Brain microvascular endothelial cell (primary cell): ENCODE measurements around the gene NRP1.

Experiments
- DNase-seq: peaks from one replicate; pipeline ENCODE4 v3.0.0-alpha.2; 2020
- H3K27ac ChIP-seq: fragments of 250-450 bp; sonication (Bioruptor Pico); 2 replicates; pipeline ENCODE4 v1.5.1; 2020; ENCODE audit warnings: mild to moderate bottlenecking, moderate library complexity
- H3K27me3 ChIP-seq: fragments of 250-450 bp; sonication (Bioruptor Pico); replicated peaks from 2 replicates; pipeline ENCODE4 v1.5.1; 2020; ENCODE audit warnings: mild to moderate bottlenecking
- H3K36me3 ChIP-seq: fragments of 250-450 bp; sonication (Bioruptor Pico); replicated peaks from 2 replicates; pipeline ENCODE4 v1.5.1; 2020; ENCODE audit warnings: mild to moderate bottlenecking
- H3K4me3 ChIP-seq: 2 replicates; pipeline ENCODE4 v1.5.1; 2011; ENCODE audit warnings: low read depth, mild to moderate bottlenecking, control low read depth, low read length, moderate library complexity
- CTCF ChIP-seq: IDR thresholded peaks from 2 replicates; pipeline ENCODE4 v1.5.1; 2011; ENCODE audit warnings: low read depth, mild to moderate bottlenecking, moderate library complexity, low read length, control low read depth, inconsistent platforms; ENCODE audit errors: missing control alignments
- in situ Hi-C: cut with HindIII; loops from 2 replicates; pipeline ENCODE4 v1.10.0; 2017; ENCODE audit warnings: low sequenced_read_pairs, low pct_ligation_motif_present

Gene NRP1

GRCh38 chr10:33290321-33291052 is 44.0 kb downstream of the NRP1 start:
- no peaks in the 10 kb centered on the region for H3K27me3 ChIP-seq
- peak; percentile 50 for TF ChIP-seq CTCF
- H3K4me3 ChIP-seq: no peak overlapping the region
- in situ Hi-C loops: no loop called here
- DNase-seq: no peak
- H3K36me3 ChIP-seq: peaks cover 15% of the 10 kb centered on the region
- peak overlapping the region; percentile 76 for H3K27ac ChIP-seq

- in situ Hi-C loops: no loop called here
- H3K36me3 ChIP-seq: peaks cover 10% of the 10 kb centered on the region
- DNase-seq: no peak
- TF ChIP-seq CTCF: no peak
- no peak overlapping the region for H3K27ac ChIP-seq
- no peaks in the 10 kb centered on the region for H3K27me3 ChIP-seq
- H3K4me3 ChIP-seq: no peak overlapping the region
Observed at GRCh38 chr10:33289776-33290175, 44.7 kb downstream of the NRP1 start.

- no peak overlapping the region for H3K4me3 ChIP-seq
- no peak overlapping the region for H3K27ac ChIP-seq
- H3K27me3 ChIP-seq: no peaks in the 10 kb centered on the region
- in situ Hi-C loops: no loop called here
- peaks cover 3% of the 10 kb centered on the region for H3K36me3 ChIP-seq
- TF ChIP-seq CTCF: no peak
- no peak for DNase-seq
Observed at GRCh38 chr10:33288127-33288526, 46.3 kb downstream of the NRP1 start.

- H3K27me3 ChIP-seq: no peaks in the 10 kb centered on the region
- H3K36me3 ChIP-seq: peaks cover 3% of the 10 kb centered on the region
- no peak for TF ChIP-seq CTCF
- H3K4me3 ChIP-seq: no peak overlapping the region
- no peak for DNase-seq
- in situ Hi-C loops: no loop called here
- no peak overlapping the region for H3K27ac ChIP-seq
Observed at GRCh38 chr10:33287112-33287511, 47.4 kb downstream of the NRP1 start.

- peaks cover 8% of the 10 kb centered on the region for H3K36me3 ChIP-seq
- no peak for TF ChIP-seq CTCF
- H3K27ac ChIP-seq: no peak overlapping the region
- in situ Hi-C loops: no loop called here
- no peak overlapping the region for H3K4me3 ChIP-seq
- no peaks in the 10 kb centered on the region for H3K27me3 ChIP-seq
- no peak for DNase-seq
Observed at GRCh38 chr10:33286157-33286934, 48.1 kb downstream of the NRP1 start.

GRCh38 chr10:33284945-33285344 is 49.5 kb downstream of the NRP1 start:
- Histone ChIP-seq H3K4me3 (no peak overlapping the region), H3K27ac (no peak overlapping the region), H3K27me3 (no peaks in the 10 kb centered on the region), H3K36me3 (peaks cover 9% of the 10 kb centered on the region)
- DNase-seq: no peak
- in situ Hi-C loops: no loop called here
- no peak for TF ChIP-seq CTCF
